GM18951 (cell line): ENCODE data around the gene ZC3H8.

ENCODE experiments used
- POLR2A ChIP-seq: IDR thresholded peaks from 4 replicates; pipeline ENCODE4 v1.6.1; 2011; ENCODE audit warnings: mild to moderate bottlenecking; ENCODE audit not compliant: insufficient read length, insufficient read depth; ENCODE audit errors: extremely low read depth
- in situ Hi-C: fragments of 300-500 bp; cut with MboI; formaldehyde crosslinking; loops from one replicate; pipeline ENCODE4 v1.12.0; 2022; ENCODE audit warnings: low sequenced_read_pairs, mixed read lengths, inconsistent platforms; ENCODE audit not compliant: unreplicated experiment

ZC3H8 gene

GRCh38 chr2:112275887-112276773 is 21.3 kb upstream of the ZC3H8 start:
- peak; percentile 81 for TF ChIP-seq POLR2A
- in situ Hi-C loops = no loop called here

GRCh38 chr2:112275311-112275886 is 20.6 kb upstream of the ZC3H8 start, which contains the start of gene ZC3H6:
Gene ZC3H6, plus strand, starts transcription at chr2:112275597. Its CDS starts 398 bp downstream, at chr2:112275995.
- in situ Hi-C loops = no loop called here
- TF ChIP-seq POLR2A = peak; percentile 97

- TF ChIP-seq POLR2A = no peak
- in situ Hi-C loops = no loop called here
These were observed 18.5 kb upstream of the ZC3H8 start for GRCh38 chr2:112273349-112273748.

- in situ Hi-C loops = no loop called here
- TF ChIP-seq POLR2A = no peak
These were observed 17.8 kb upstream of the ZC3H8 start for GRCh38 chr2:112272669-112273068.

- TF ChIP-seq POLR2A = no peak
- in situ Hi-C loops = loop anchor here (10.0 kb wide), 1 partner anchor 186 kb away; no protein-coding TSS in a partner anchor
These were observed 13.7 kb upstream of the ZC3H8 start for GRCh38 chr2:112268547-112268946.

GRCh38 chr2:112262876-112263275 is 8.0 kb upstream of the ZC3H8 start:
- in situ Hi-C loops = loop anchor here (10.0 kb wide), 1 partner anchor 192 kb away; no protein-coding TSS in a partner anchor
- TF ChIP-seq POLR2A = no peak

GRCh38 chr2:112260295-112260625 is 5.4 kb upstream of the ZC3H8 start:
- in situ Hi-C loops = loop anchor here (10.0 kb wide), 1 partner anchor 195 kb away; no protein-coding TSS in a partner anchor

GRCh38 chr2:112259509-112260294 is 4.9 kb upstream of the ZC3H8 start:
- in situ Hi-C loops = loop anchor here (10.0 kb wide), 1 partner anchor 195 kb away; no protein-coding TSS in a partner anchor
- TF ChIP-seq POLR2A = no peak

More at GRCh38 chr2:112260295-112260625, 5.4 kb upstream of the ZC3H8 start:
- TF ChIP-seq POLR2A = no peak

GRCh38 chr2:112257575-112257974 is 2.7 kb upstream of the ZC3H8 start:
- no peak for TF ChIP-seq POLR2A
- in situ Hi-C loops = no loop called here

GRCh38 chr2:112256654-112257053 is 1.8 kb upstream of the ZC3H8 start:
- TF ChIP-seq POLR2A = no peak
- in situ Hi-C loops = no loop called here

GRCh38 chr2:112255875-112256274 is 1.0 kb upstream of the ZC3H8 start:
- in situ Hi-C loops = no loop called here
- TF ChIP-seq POLR2A = no peak

- no peak for TF ChIP-seq POLR2A
- in situ Hi-C loops = no loop called here
These were observed 1.5 kb downstream of the ZC3H8 start for GRCh38 chr2:112253261-112253815.

- no peak for TF ChIP-seq POLR2A
- in situ Hi-C loops = no loop called here
These were observed 3.6 kb downstream of the ZC3H8 start for GRCh38 chr2:112251271-112251670.
